Stimulated activated CD4-positive, alpha-beta T cell treated with anti-CD3 and anti-CD28 coated beads, Interleukin-1b, Interleukin-23, amount 100 ng/mL, for 48 hours (primary cell): ENCODE results near the gene NFIA.

Source experiments
- DNase-seq: peaks from one replicate; pipeline ENCODE4 v3.0.0-alpha.2; 2020

The NFIA gene

GRCh38 chr1:61132645-61133334, 50.4 kb downstream of the NFIA start:
- no peak for DNase-seq

DNA sequence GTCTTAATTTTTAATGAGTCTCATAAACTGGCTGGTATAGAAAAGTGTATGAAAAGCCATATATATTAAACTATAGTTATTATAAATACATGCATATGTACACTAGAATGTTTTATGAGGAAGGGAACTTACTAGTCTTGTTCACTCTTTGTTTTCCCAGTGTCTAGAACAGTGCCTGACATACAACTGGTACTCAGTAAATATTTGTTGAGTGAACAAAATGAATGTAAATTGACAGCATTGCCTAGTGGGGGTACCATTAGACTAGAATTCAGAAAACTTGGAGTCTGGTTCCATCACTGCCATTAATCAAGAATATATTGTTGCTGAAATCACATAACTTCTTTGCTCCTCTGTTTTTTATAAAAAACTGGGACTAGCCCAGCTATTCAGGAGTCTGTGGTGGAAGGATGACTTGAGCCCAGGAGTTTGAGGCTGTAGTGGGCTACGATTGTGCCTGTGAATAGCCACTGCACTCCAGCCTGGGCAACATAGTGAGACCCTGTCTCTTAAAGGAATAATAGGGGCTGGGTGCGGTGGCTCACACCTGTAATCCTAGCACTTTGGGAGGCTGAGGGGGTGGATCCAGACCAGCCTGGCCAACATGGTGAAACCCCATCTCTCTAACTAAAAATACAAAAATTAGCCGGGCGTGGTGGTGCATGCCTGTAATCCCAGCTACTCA, 51.1 kb downstream of the NFIA start:
- DNase-seq = no peak

GRCh38 chr1:61135291-61135690, 52.9 kb downstream of the NFIA start:
- no peak for DNase-seq

- no peak for DNase-seq
These were observed 55.9 kb downstream of the NFIA start for GRCh38 chr1:61138305-61138704.

DNA sequence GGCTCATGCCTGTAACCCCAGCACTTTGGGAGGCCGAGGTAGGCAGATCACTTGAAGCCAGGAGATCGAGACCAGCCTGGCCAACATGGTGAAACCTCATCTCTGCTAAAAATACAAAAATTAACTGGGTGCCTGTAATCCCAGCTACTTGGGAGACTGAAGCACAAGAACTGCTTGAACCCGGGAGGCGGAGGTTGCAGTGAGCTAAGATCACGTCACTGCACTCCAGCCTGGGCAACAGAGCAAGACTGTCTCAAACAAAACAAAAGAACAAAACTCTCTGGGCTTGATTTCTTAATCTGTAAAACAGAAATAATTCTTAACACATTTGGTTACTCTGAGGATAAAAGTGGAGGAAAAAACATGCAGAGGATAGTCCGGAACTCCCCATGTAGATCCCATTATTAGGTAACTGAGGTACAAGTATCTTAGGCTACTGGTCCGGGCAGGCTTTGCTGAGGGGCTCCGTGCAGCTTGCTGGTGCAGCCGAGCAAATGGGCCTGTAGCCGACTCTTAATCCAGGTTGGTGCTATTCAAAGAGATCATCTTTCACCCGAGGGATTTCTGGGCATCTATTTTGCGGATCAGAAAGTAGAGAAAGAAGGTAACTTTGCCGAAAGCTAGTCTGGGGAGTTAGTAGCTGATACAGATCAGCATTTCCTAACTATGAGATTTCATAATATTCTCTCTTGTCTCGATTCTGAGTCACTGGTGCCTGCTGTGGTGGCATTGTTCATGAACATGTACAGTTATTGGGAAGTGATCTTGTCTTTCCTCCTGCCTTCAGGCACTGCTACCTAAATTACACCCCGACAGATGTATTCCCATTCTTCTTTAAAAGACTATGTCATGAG, 56.8 kb downstream of the NFIA start:
- DNase-seq = no peak

DNA sequence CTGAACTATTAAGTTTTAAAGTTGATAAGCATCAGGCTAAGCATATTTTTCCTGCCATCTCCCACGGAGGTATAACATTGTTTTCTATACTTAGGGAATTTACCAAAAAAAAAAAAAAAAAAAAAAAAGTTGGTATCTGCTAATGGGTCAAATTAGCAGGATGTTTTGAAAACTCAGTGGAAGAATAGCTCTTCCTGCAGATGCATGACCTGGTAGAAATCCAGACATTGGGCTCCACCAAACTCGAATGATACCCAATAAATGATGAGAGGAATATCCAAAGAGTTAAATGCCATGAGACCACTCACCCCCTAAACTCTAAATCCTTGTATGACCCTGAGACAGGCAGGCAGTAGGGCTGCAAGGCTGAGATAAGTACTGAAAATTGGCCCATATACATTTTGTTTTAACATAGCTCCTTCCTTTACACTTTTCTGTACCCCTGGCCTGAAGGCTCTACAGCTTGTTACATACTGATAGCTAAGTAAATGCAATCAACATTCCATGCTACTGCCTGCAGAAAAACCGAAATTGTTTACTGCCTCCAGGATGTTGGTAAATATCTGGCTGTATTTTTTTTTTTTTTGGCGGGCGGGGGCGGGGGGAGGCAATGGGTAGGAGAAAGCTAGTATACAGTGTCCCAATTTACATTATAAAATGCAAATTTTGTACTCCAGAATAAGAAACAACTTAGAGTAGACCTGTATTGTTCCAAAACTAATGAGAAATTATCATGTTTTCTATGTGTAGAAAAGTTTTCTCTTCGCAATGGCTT, 57.6 kb downstream of the NFIA start:
- no peak for DNase-seq

DNA sequence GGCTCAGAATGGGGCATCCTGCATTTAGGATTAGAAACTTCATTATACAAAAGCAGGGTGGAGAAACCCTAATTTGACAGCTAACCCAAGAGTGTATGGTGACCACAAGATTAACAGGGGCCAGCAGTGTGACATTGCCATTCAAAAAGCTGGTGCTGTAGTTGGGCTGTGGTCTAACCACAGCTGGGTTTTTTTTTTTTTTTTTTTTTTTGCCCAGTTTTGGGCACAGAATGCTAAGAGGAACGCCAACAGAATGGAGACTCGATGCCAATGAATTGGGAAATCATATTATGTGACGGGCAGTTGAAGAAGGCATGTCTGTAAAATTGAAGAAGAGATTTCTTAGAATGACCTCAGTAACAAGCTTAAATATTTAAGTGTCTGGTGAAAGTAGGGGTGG, 58.4 kb downstream of the NFIA start:
- no peak for DNase-seq

DNA sequence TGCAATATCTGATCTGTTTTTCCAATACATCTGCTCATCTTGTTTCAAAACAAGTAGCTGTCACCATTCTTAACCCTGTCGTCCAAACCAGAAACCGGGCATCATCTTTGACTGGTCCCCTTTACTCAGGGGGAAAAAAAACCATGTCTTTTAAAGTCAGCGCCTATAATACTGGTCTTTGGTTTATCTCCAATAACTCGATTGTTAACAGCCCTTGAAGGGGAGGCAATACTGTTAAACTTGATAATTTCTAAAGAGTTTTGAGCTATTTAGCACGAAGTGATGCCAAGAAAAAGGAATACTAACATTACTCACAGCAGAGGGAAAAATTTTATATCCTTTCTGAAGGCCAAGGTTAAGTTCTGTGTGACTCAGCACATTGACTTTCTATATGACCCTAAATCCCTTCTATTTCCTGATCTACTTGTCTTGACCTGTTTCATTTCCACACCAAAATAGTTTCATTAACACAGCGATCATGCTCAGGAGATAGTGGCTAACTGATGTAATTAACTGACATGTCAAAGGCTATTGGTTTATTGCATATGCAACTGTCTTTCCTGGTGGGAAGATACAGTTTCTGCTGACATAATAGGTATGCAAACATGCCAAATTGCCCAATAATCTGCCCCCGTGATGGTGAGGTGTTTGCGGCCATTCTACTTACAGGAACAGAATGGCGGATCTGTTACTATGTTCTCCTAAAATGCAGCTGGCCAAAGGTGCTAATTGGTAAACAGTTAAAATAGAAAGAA, 59.1 kb downstream of the NFIA start:
- no peak for DNase-seq

DNA sequence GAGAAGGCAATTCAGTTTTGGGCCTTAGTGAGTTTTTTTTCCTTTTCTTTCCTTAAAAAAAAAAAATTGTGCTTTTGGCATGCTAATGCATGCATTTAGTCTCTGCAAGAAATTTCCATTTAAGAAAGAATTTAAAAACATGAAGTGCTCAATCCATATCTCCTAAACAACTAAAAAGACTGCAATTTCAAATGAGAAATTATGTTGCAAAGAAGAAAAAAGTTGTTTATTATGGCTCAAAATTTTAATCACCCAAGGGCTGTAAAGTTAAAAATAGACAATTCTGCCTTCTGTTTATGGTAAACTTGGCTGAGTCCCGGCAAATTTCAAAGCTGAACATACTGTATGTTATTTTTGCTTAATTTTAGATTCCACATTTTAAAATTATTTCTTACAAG, 59.7 kb downstream of the NFIA start:
- no peak for DNase-seq

GRCh38 chr1:61142726-61143500, 60.6 kb downstream of the NFIA start:
- no peak for DNase-seq

DNA sequence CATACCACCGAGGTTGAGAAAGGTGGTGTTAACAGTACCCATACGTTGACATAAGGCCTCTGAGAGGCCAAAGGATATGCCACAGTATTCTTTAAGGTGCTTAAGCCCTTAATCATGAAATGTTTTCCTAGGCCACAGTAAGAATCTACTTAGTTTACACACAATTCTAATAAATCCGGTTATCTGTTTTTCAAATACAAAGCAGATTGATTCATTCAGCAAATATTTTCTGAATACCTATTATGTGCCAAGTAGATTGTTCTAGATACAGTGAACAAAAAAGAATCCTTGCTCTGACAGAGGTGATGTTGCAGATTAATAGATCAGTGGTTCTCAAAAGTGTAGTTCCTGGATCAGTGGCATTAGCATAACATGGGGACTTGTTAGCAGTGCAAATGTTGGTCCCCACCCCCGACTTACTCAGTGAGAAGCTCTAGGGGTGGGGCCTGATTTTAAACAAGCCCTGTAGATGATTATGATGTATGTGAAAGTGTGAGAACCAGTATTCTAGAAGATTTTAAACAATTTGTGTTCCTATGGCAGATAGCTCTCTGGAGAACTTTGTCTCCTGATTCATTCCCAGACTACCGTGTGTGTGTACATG, 61.6 kb downstream of the NFIA start:
- DNase-seq = no peak

GRCh38 chr1:61149010-61149860, 66.9 kb downstream of the NFIA start:
- DNase-seq = no peak

GRCh38 chr1:61151565-61151964, 69.2 kb downstream of the NFIA start:
- DNase-seq = no peak

DNA sequence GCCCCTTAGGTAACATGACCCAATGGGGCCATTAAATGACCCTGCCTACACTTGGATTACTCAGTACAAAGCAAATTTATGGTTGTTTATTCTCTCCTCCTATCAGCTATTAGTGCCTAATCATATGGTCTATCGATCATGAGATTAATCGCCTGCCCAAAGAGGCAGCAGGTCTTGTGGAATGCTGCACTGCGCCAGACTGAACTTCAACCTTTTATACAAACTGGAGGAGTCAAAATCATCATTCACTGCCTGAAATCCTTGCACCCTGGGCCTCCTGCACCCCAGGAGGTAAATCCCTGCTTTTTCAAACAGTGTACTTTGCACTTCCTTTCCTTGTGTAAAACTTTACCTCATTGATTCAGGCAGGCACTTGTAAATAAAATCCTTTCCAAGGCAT, 69.7 kb downstream of the NFIA start:
- no peak for DNase-seq

DNA sequence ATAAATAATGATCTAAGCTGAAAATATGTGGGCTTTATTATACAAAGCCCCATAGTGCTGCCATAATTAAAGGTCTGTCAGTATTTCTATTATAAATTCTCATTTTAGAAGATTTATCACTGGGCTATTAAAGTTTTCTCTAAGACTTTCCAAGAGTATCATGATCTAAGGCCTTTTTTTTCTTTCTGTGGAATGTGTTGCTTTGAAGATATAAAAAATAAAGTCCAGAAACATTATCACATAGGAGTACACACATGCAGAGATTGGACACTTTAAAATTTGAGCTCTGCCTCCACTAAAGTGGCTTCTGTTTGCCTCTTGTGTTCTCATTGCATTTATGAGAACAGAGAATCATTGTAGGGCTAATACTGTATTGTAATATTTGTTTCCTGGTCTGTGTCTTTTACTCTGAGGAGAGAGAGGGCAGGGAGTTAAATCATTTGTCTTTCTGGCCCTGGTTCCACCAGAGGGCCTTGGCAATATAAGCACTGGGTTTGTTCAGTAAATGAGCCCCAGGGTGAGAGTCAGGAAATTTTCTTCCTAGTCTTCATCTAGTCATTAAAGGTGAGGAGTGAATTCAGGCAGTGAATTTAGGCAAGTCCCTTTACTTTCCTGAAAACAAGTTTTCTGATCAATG, 70.2 kb downstream of the NFIA start:
- DNase-seq = no peak

DNA sequence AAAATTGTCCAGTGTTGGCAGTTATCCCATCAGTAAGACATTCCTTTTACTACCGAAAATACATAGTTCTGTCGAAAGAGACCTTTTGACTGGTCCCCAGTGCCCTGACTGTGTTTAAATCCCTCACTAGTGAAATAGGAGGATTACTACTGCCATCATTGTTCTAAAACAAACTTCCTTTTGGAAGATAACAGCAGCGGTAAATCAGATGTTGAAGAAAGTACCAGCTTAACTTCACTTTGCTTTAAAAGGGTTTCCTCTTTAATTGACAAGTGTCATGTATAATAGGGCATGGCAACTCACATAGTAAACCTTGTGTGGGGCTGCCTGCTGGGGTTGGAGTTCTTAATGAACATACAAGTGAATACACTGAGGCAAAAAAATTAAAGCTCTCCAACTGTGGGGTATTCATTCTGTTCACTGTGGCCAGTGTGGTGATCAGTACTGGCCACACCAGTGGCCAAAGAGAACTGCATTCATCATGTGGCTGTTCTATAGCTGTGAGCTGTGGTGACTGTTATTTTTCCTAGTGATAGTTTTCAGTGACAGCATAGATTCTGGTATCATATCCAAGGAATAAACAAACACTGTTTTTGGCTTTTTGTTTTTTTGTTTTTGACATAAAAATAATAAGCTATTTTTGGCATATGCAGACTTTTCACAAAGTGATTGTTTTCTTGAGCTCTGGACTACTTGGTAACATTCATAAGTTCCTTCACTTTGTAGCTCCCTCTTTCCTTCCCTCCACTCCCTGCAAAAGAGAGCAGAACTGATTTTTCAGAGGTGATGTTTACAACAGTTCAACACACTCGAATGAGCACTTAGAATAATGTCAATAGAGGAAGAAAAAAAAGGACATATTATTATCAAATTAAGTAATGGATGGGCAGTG, 74.5 kb downstream of the NFIA start:
- DNase-seq = no peak

DNA sequence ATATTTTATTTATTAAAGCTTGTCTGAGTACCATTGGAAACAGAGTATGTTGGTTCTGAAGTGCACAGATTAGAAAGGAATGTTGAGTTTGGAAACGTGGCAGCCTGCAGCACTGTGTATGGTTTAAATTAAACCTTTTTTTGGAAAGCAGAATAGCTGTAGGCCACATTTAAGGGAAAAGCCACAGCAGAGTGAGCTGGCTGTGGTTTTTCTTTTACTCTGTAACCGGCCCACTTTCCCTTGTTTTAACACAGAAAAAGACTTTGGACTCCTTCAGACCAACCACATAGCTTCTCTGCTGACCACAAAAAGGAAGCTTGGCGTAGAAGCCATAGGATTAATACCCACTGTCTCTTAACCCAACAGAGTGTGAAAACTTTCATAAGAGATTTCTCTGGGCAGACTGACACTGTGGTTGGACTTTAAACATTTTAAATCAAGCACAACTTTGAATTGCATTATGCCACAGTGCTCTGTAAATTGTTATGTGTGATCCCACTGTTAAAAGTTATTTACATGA, 75.2 kb downstream of the NFIA start:
- DNase-seq = no peak

DNA sequence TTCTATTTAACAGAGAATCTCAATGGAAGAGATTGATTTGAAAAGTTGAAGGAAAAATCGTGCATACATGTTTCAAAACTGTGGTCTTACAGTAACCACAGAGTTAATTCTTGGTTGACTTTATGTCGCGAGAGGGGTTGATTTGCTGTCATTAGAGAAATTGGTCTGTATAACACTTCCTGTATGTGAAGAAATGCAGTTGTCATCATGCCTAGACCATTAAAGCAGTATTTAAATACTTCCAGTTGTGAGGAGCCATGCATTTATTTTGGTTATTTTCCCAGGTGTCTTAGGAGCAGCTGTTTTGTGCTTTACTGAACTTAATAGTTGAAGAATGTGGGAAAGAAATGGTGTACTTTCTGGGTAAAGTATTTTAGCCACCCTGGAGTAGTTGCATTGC, 76.2 kb downstream of the NFIA start:
- DNase-seq = no peak
